D721Med (cell line): ENCODE data around the gene GAPVD1.

Source experiments
- DNase-seq: peaks from one replicate; pipeline ENCODE4 v3.0.0; 2011; ENCODE audit warnings: low spot score; ENCODE audit not compliant: insufficient read length
- FAIRE-seq: peaks from 2 replicates; lab custom pipeline; 2011; peaks lifted over from hg19 to GRCh38; lab: Jason Lieb, UNC
- CTCF ChIP-seq: IDR thresholded peaks from 2 replicates; pipeline ENCODE4 v1.5.1; 2012; ENCODE audit warnings: mild to moderate bottlenecking, control low read depth; ENCODE audit not compliant: insufficient read depth; ENCODE audit errors: missing control alignments

GAPVD1 gene

GRCh38 chr9:125407432-125407973 lies 145.9 kb downstream of the GAPVD1 start:
- DNase-seq (no peak), FAIRE-seq (no peak)
- TF ChIP-seq CTCF = no peak

GRCh38 chr9:125407974-125408900 lies 146.6 kb downstream of the GAPVD1 start:
- peak; percentile 95 for DNase-seq
- no peak for FAIRE-seq
- peak; percentile 69 for TF ChIP-seq CTCF

- no peak for TF ChIP-seq CTCF
- DNase-seq = no peak
- FAIRE-seq = no peak
Measured at GRCh38 chr9:125409217-125409636, 147.6 kb downstream of the GAPVD1 start.

GRCh38 chr9:125409637-125410521 lies 148.3 kb downstream of the GAPVD1 start:
- DNase-seq (no peak), FAIRE-seq (no peak)
- no peak for TF ChIP-seq CTCF

GRCh38 chr9:125410522-125410894 lies 148.9 kb downstream of the GAPVD1 start:
- TF ChIP-seq CTCF = no peak
- no peak for DNase-seq
- no peak for FAIRE-seq

GRCh38 chr9:125411171-125411756 lies 149.6 kb downstream of the GAPVD1 start:
- TF ChIP-seq CTCF = no peak
- no peak for DNase-seq
- FAIRE-seq = no peak
